Stimulated activated effector memory CD8-positive, alpha-beta T cell treated with anti-CD3 and anti-CD28 coated beads, Interleukin-12 subunit alpha, Interleukin-12 subunit beta, amount 100 ng/mL, for 72 hours (primary cell): ENCODE measurements around the gene CDH26.
A peak's percentile ranks its signal among the peaks of the same experiment; 100 is the strongest.

Experiments used
- ATAC-seq: fragments of 150-1000 bp; cut with Tn5 transposase; 2 replicates; pipeline ENCODE4 v1.10.0; 2021
- DNase-seq, 2 donors: peaks; one replicate each; pipeline ENCODE4 v3.0.0; 2021 to 2022; ENCODE audit warnings: low spot score in 2 of 2
- H3K27ac Mint-ChIP-seq: one replicate; pipeline ENCODE4 v1.8.0; 2022; ENCODE audit warnings: mild to moderate bottlenecking, mixed read lengths
- H3K36me3 Mint-ChIP-seq: one replicate; pipeline ENCODE4 v1.8.0; 2022; ENCODE audit warnings: mild to moderate bottlenecking, mixed read lengths
- H3K4me1 Mint-ChIP-seq: one replicate; pipeline ENCODE4 v1.8.0; 2022; ENCODE audit warnings: mixed read lengths
- H3K4me3 Mint-ChIP-seq: one replicate; pipeline ENCODE4 v1.8.0; 2022; ENCODE audit warnings: mild to moderate bottlenecking, mixed read lengths
- H3K9me3 Mint-ChIP-seq: one replicate; pipeline ENCODE4 v1.8.0; 2022; ENCODE audit warnings: mixed read lengths

Gene CDH26

GRCh38 chr20:59937150-59937549, 21.1 kb upstream of the CDH26 start:
- Mint-ChIP-seq H3K4me1 (peaks cover 21% of the 10 kb centered on the region), H3K36me3 (peaks cover 15% of the 10 kb centered on the region), H3K4me3 (no peak overlapping the region), H3K9me3 (no peaks in the 10 kb centered on the region), H3K27ac (no peak overlapping the region)
- ATAC-seq (no peak), DNase-seq (no peak)

GRCh38 chr20:59938221-59938620, 20.0 kb upstream of the CDH26 start:
- ATAC-seq (no peak), DNase-seq (no peak)
- H3K27ac Mint-ChIP-seq: no peak overlapping the region
- peaks cover 21% of the 10 kb centered on the region for H3K4me1 Mint-ChIP-seq
- peaks cover 26% of the 10 kb centered on the region for H3K36me3 Mint-ChIP-seq
- no peaks in the 10 kb centered on the region for H3K9me3 Mint-ChIP-seq
- peak overlapping the region; percentile 93 for H3K4me3 Mint-ChIP-seq

GRCh38 chr20:59938696-59939051, 19.5 kb upstream of the CDH26 start:
- H3K9me3 Mint-ChIP-seq: no peaks in the 10 kb centered on the region
- H3K4me1 Mint-ChIP-seq: peaks cover 21% of the 10 kb centered on the region
- H3K36me3 Mint-ChIP-seq: peaks cover 30% of the 10 kb centered on the region
- DNase-seq (no peak), ATAC-seq (no peak)
- H3K27ac Mint-ChIP-seq: peak overlapping the region; percentile 32
- H3K4me3 Mint-ChIP-seq: peak overlapping the region; percentile 93

GRCh38 chr20:59939052-59939878, 19.0 kb upstream of the CDH26 start:
- Mint-ChIP-seq H3K27ac (peak overlapping the region; percentile 32), H3K4me3 (peak overlapping the region; percentile 93), H3K36me3 (peaks cover 33% of the 10 kb centered on the region), H3K9me3 (no peaks in the 10 kb centered on the region), H3K4me1 (peaks cover 21% of the 10 kb centered on the region)
- DNase-seq (no peak), ATAC-seq (no peak)

GRCh38 chr20:59939879-59940128, 18.4 kb upstream of the CDH26 start:
- Mint-ChIP-seq H3K27ac (peak overlapping the region; percentile 97), H3K36me3 (peaks cover 37% of the 10 kb centered on the region), H3K4me3 (peak overlapping the region; percentile 93), H3K9me3 (no peaks in the 10 kb centered on the region), H3K4me1 (peaks cover 21% of the 10 kb centered on the region)
- DNase-seq (no peak), ATAC-seq (peak; percentile 41)

GRCh38 chr20:59940129-59940955, 17.9 kb upstream of the CDH26 start, which contains the start of the genes FAM217B and PPP1R3D:
Gene FAM217B, plus strand, starts transcription at chr20:59940389. Its CDS starts 3,555 bp downstream, at chr20:59943944.
Gene PPP1R3D, minus strand, starts transcription at chr20:59940305. Its CDS starts 374 bp downstream, at chr20:59939931.
- H3K9me3 Mint-ChIP-seq: no peaks in the 10 kb centered on the region
- ATAC-seq (peak; percentile 98), DNase-seq (peak; percentile 85 to 92)
- peak within 1 kb of the TSS; percentile 97 for H3K27ac Mint-ChIP-seq
- peaks cover 42% of the 10 kb centered on the region for H3K36me3 Mint-ChIP-seq
- H3K4me3 Mint-ChIP-seq: peak within 1 kb of the TSS; percentile 93
- peaks cover 21% of the 10 kb centered on the region for H3K4me1 Mint-ChIP-seq

- DNase-seq: no peak
- H3K4me1 Mint-ChIP-seq: peaks cover 21% of the 10 kb centered on the region
- H3K9me3 Mint-ChIP-seq: no peaks in the 10 kb centered on the region
- peak overlapping the region; percentile 97 for H3K27ac Mint-ChIP-seq
- no peak for ATAC-seq
- H3K36me3 Mint-ChIP-seq: peaks cover 48% of the 10 kb centered on the region
- peak overlapping the region; percentile 93 for H3K4me3 Mint-ChIP-seq
Measured at GRCh38 chr20:59940956-59941294, 17.3 kb upstream of the CDH26 start.

- DNase-seq (no peak), ATAC-seq (no peak)
- Mint-ChIP-seq H3K4me3 (peak overlapping the region; percentile 93), H3K27ac (no peak overlapping the region), H3K36me3 (peaks cover 51% of the 10 kb centered on the region), H3K4me1 (peaks cover 21% of the 10 kb centered on the region), H3K9me3 (no peaks in the 10 kb centered on the region)
Measured at GRCh38 chr20:59942245-59942644, 16.0 kb upstream of the CDH26 start.

- Mint-ChIP-seq H3K4me3 (no peak overlapping the region), H3K9me3 (no peaks in the 10 kb centered on the region), H3K36me3 (peaks cover 43% of the 10 kb centered on the region), H3K4me1 (peaks cover 18% of the 10 kb centered on the region), H3K27ac (peak overlapping the region; percentile 40)
- no peak for ATAC-seq
- DNase-seq: no peak
Measured at GRCh38 chr20:59944726-59945125, 13.5 kb upstream of the CDH26 start.

GRCh38 chr20:59945175-59945574, 13.0 kb upstream of the CDH26 start:
- DNase-seq: no peak

GRCh38 chr20:59945731-59946130, 12.5 kb upstream of the CDH26 start:
- peaks cover 18% of the 10 kb centered on the region for H3K4me1 Mint-ChIP-seq
- H3K9me3 Mint-ChIP-seq: no peaks in the 10 kb centered on the region
- peaks cover 43% of the 10 kb centered on the region for H3K36me3 Mint-ChIP-seq
- H3K4me3 Mint-ChIP-seq: no peak overlapping the region
- no peak overlapping the region for H3K27ac Mint-ChIP-seq
- ATAC-seq: no peak
- DNase-seq: no peak

More at GRCh38 chr20:59945175-59945574, 13.0 kb upstream of the CDH26 start:
- no peaks in the 10 kb centered on the region for H3K9me3 Mint-ChIP-seq
- H3K4me1 Mint-ChIP-seq: peaks cover 18% of the 10 kb centered on the region
- no peak overlapping the region for H3K27ac Mint-ChIP-seq
- peaks cover 43% of the 10 kb centered on the region for H3K36me3 Mint-ChIP-seq
- no peak overlapping the region for H3K4me3 Mint-ChIP-seq
- ATAC-seq: no peak

- ATAC-seq: no peak
Measured at GRCh38 chr20:59947376-59947775, 10.8 kb upstream of the CDH26 start.

GRCh38 chr20:59948212-59948611, 10.0 kb upstream of the CDH26 start:
- H3K36me3 Mint-ChIP-seq: peaks cover 30% of the 10 kb centered on the region

More at GRCh38 chr20:59947376-59947775, 10.8 kb upstream of the CDH26 start:
- no peak overlapping the region for H3K4me3 Mint-ChIP-seq
- DNase-seq: no peak
- peaks cover 8% of the 10 kb centered on the region for H3K4me1 Mint-ChIP-seq
- peaks cover 38% of the 10 kb centered on the region for H3K36me3 Mint-ChIP-seq
- no peak overlapping the region for H3K27ac Mint-ChIP-seq
- no peaks in the 10 kb centered on the region for H3K9me3 Mint-ChIP-seq

GRCh38 chr20:59948828-59949720, 9.1 kb upstream of the CDH26 start:
- Mint-ChIP-seq H3K36me3 (peaks cover 21% of the 10 kb centered on the region), H3K9me3 (no peaks in the 10 kb centered on the region), H3K27ac (peak overlapping the region; percentile 91), H3K4me3 (peak overlapping the region; percentile 23), H3K4me1 (peaks cover 8% of the 10 kb centered on the region)
- DNase-seq: no peak
- peak; percentile 62 for ATAC-seq

More at GRCh38 chr20:59948212-59948611, 10.0 kb upstream of the CDH26 start:
- peaks cover 8% of the 10 kb centered on the region for H3K4me1 Mint-ChIP-seq
- no peak for ATAC-seq
- H3K9me3 Mint-ChIP-seq: no peaks in the 10 kb centered on the region
- DNase-seq: no peak
- no peak overlapping the region for H3K4me3 Mint-ChIP-seq
- peak overlapping the region; percentile 91 for H3K27ac Mint-ChIP-seq

- DNase-seq (no peak), ATAC-seq (no peak)
- no peak overlapping the region for H3K27ac Mint-ChIP-seq
- peaks cover 8% of the 10 kb centered on the region for H3K4me1 Mint-ChIP-seq
- H3K9me3 Mint-ChIP-seq: no peaks in the 10 kb centered on the region
- H3K36me3 Mint-ChIP-seq: peaks cover 13% of the 10 kb centered on the region
- H3K4me3 Mint-ChIP-seq: no peak overlapping the region
Measured at GRCh38 chr20:59949911-59950310, 8.3 kb upstream of the CDH26 start.
